HG03025 (cell line): ENCODE measurements around the gene MIGA2.
"Not testable (repeated sequence)": the region's sequence is repeated elsewhere in the genome, so short reads cannot be mapped to it uniquely, and the experiment has no call there.

Source experiments
- ATAC-seq: cut with Tn5 transposase; IDR thresholded peaks from one replicate; pipeline ENCODE4 v1.9.1; 2021; ENCODE audit warnings: mild to moderate bottlenecking, moderate library complexity; ENCODE audit not compliant: unreplicated experiment, low FRiP score

The MIGA2 gene, protein sequence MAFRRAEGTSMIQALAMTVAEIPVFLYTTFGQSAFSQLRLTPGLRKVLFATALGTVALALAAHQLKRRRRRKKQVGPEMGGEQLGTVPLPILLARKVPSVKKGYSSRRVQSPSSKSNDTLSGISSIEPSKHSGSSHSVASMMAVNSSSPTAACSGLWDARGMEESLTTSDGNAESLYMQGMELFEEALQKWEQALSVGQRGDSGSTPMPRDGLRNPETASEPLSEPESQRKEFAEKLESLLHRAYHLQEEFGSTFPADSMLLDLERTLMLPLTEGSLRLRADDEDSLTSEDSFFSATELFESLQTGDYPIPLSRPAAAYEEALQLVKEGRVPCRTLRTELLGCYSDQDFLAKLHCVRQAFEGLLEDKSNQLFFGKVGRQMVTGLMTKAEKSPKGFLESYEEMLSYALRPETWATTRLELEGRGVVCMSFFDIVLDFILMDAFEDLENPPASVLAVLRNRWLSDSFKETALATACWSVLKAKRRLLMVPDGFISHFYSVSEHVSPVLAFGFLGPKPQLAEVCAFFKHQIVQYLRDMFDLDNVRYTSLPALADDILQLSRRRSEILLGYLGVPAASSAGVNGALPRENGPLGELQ

DNA sequence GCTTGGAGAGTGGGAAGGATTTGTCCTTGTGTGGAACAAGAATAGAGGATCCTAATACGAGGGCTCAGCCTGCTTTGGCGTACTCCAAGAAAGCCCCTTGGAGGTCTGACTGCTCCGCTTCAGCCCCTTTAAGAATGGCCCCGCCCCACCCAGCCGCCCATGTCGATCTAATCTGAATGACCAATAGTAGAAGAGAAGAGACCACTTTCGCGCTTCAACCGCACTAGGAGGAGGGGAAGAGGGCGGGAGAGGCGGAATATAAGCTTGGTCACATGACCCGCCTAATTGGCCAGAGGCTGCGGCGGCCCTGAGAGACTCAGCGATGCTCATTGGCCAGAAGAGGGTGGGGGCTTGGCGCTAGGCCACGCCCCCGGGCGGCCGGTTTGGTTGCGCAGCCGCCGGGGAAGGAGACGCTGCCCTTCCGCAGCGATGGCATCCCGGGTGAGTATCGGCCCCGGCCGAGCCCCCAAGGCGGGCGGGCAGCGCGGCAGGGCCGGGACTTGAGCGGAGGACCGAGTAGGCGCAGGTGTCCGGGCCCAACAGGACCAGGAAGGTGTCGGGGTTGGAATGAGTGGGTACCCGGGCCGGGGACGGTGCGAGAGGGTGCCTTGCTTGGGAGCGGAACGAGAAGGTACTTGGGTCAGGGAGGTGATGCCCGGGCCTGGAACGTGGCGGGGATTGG is at the start of gene MIGA2:
Gene MIGA2, plus strand, starts transcription at position 386 of the 682 bp plus-strand sequence. CDS start 3,969 bp downstream, outside the sequence.
- ATAC-seq: peak; percentile 90

DNA sequence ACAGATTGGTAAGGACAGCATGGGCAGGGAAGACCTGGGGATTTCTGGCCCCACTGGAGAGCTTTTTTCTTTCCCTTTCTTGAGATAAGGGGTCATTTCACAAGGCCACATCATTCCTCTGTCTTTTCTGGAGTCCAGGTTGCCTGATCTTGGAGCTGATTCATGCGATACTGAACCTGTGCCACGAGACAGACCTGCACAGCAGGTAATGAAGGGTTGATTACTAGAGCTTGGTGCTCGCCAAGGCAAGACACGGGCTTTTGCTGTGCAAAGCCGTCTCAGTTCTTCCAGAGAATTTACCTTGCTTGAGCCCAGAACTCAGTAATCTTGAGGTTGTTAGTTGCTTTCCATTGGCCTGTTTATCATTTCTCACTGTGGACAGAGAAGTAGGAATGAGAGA is 49.8 kb upstream of the MIGA2 start:
- no peak for ATAC-seq

DNA sequence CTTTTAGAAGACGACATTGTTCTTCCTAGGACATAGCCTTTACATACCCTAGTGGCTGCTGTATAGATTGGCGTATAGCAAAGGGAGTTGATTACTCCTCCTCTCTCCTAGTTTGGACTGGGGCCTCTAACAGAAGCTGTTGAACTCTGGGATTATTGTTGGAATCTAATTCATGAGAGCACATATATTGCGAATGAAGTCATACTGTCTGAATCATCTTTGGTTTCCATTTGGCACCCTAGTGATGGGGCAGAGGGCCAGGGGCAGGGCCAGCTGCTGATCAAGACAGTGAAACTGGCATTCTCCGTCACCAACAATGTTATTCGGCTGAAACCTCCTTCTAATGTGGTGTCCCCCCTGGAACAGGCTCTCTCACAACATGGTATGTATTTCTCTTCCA is 48.6 kb upstream of the MIGA2 start:
- ATAC-seq: no peak

DNA sequence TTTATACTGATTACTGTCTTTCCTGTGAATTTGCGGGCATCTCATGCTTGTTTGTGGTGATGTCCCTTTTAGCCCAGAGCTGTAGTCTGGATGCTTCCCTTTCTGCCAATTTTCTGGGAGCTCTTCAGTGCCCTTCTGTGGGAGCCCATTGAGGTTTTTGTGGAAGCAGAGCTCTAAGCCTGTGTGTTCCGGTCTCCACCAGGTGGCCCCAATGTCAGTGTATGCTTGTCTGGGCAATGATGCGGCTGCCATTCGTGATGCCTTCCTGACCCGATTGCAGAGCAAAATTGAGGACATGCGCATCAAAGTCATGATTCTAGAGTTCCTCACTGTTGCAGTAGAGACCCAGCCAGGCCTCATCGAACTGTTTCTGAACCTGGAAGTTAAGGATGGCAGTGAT is 43.4 kb upstream of the MIGA2 start:
- no peak for ATAC-seq

DNA sequence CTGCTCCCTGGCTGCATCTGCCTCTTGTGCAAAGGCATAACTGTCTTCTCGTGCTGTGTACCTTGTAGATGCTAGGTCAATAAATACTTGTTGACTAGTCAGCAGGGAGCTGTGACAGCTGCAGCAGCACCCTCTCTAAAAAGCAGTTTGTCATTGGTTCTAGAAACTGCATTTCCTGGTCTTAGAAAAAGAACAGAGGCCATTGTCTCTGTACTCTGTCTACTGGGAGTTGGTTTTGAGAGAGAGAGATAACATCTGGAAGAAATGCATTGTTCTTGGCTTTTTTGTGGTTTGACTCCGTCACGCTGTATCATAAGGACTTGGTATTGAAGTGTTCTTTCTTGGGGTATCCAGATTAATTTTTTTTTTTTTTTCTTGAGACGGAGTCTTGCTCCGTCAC is 40.6 kb upstream of the MIGA2 start:
- no peak for ATAC-seq

DNA sequence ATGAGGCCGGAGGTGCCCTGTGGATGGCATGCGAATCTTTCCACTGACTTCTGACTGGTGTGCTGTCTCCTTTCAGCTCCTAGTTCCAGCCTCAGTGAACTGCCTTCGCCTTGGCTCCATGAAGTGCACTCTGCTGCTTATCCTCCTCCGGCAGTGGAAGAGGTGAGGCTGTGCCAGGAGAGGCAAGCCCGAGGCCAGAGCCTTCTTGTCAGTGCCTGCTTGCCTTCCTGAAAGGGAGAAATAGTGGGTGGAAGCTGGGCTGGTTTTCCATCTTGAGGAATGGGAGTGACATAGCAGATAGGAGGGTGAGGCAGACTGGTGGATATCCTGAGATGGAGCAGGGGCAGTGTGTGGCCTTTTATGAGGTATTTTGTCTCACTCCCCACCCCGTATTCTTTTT is 38.0 kb upstream of the MIGA2 start:
- no peak for ATAC-seq

DNA sequence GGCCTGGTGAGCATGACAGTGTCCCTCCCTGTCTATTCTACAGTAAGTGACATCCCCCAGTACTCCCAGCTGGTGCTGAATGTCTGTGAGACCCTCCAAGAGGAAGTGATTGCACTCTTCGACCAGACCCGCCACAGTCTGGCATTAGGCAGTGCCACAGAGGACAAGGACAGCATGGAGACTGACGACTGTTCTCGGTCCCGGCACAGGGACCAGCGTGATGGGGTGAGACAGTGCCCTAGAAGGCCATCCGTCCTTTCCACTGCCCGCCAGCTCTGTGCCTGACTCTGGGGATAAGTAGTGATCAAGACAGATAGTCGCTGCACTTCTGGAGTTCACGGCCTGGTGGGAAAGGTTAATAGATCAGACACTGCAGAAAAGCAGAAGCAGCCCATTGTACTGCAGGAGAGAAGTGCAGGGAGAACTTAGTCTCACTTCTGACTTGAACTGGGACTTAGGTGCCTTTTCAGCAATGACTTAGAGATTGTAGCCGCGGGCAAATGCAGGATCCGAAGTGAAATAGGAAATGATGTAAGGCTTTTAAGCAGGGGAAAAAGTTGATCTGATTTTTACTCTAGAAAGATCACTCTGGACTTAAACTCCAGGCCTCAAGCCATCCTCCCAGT is 36.7 kb upstream of the MIGA2 start:
- no peak for ATAC-seq

DNA sequence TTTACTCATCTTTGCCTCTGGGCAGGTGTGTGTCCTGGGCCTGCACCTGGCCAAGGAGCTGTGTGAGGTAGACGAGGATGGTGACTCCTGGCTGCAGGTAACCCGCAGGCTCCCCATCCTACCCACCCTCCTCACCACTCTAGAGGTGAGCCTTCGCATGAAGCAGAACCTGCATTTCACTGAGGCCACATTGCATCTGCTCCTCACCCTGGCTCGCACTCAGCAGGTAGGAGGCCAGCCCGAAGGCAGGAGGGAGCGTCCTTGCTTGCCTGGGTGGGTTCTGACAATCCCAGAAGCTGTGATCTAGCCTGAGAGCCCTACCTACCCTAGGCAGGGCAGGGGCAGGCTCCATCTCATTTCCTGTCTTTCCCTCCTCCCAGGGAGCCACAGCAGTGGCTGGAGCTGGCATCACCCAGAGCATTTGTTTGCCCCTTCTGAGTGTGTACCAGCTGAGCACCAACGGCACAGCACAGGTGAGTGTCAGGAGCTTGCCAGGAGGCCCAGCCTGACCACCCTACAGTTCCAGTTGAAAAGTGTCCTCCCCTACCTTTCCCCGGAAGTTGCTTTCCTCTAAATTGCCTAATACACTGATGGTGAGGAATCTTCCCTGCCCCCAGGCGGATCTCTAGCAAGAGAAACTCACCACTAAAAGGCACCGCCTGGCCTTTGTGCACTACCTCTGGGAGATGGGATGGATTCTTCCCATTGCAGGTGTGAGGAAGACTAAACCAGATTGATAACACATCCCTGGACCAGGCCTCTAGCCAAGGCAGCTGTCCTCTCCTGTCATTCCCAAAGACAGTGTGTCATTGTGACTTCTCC is 34.7 kb upstream of the MIGA2 start:
- ATAC-seq: no peak

DNA sequence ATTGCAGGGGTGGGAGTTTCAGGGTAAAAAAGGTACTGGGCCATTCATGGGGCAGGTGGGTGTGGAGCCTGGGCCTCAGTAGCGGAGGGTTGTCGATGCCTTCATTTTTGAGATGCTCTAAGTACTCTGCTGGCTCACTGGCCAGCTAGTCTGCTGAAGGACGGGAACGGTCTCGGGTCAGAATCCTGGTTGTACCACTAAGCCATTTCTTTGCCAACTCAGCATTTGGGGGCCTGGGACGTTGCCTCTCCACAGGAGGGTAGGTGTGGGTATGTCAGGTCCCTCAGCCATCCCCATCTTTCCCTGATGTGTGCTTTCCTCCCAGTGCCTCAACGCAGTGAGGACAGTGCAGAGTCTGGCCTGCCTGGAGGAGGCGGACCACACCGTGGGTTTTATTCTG is 33.4 kb upstream of the MIGA2 start:
- no peak for ATAC-seq

DNA sequence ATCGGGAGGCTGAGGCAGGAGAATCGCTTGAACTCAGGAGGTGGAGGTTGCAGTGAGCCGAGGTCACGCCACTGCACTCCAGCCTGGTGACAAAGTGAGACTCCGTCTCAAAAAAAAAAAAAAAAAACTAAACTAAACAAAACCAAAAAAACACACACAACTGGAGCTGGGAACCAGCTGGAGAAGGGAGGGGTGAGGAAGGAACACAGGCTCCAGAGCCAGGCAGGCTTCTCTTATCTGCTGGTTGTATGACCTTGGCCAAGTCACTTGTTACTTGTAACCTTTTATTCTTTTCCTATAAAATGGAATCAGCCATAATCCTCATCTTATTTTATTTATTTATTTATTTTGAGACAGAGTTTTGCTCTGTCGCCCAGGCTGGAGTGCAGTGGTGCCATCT is 32.3 kb upstream of the MIGA2 start:
- not testable (repeated sequence) for ATAC-seq

DNA sequence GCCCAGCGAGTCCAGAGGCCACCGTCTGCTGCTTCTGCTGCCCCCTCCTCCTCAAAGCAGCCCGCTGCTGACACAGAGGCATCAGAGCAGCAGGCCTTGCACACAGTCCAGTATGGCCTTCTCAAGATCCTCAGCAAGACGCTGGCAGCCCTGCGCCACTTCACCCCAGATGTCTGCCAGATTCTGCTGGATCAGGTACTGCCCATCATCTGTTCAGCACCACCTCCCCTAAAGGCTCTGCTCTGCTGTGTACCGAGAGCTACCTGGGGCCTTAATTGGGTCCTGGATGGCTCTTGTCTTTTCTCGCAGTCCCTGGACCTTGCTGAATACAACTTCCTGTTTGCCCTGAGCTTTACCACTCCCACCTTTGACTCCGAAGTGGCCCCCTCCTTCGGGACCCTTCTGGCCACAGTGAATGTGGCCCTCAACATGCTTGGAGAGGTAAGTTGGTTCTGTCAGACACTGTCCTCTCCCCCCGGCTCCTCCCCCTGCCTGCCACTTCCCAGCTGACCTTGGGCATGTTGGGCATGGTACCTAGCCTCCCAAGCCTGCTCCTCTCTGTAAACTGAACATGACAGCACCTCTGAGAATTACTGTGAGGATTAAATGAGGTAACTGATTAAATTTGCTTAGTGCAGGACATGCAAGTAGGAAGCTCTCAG is 31.0 kb upstream of the MIGA2 start:
- no peak for ATAC-seq

DNA sequence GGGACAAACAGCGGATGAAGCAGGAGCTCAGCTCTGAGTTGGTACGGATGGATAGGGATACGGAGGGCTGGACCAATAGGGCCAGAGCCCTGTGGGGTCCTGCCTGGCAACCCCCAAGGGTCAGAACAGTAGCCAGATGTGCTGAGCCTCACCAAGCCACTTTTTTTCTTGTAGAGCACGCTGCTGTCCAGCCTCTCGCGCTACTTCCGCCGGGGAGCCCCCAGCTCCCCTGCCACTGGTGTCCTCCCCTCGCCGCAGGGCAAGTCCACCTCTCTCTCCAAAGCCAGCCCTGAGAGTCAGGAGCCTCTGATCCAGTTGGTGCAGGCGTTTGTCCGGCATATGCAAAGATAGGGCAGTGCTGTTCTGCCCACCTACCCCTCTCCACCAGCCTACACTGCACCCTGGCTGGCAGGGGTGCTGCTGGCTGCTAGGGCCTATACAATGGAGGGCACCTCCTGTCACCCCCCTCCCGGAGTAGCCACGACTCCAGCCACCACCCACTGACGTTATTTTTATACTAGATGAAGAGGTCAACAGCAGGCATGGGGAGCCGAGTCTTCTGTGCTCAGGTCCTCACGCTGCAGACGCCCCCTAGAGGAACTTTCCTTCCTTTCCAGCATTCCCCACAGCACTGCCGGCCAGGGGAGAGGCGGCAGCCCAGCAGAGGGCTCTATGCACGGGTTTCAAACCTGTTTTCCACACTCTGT is 29.9 kb upstream of the MIGA2 start:
- ATAC-seq: no peak

DNA sequence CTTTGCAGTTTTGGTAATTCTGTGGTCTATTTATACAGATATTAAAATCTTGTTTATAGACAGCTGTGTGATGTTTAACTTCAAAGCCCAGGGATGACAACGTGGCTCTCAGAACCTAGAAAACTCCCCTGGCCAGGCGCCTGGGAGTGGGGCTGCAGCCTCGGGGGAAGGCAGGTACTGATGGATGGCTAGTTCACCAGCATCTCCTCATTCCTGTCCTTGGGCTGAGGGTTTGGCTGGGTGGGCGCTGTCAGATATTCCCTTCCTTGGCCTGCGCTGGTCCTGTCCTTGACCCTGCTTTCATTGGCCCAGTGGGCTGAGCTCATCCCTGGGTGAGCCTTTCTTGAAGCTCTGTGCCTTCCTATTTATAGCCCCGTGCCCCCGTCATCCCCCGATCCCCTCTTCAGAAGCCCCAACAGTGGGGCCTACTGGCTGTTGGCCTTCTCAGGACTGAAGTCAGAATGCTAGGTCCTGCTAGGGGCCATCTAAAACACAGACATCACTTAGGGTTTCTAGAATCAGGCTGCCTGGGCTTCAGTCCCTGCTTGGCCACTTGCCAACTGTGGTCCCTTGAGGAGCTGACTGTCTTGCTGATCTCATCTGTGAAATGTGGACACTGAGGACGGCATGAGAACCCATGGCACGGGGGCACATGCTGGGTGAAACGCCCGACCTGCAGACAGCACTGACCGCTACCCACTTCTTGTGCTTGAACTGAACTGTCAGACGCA is 29.2 kb upstream of the MIGA2 start:
- ATAC-seq: no peak

DNA sequence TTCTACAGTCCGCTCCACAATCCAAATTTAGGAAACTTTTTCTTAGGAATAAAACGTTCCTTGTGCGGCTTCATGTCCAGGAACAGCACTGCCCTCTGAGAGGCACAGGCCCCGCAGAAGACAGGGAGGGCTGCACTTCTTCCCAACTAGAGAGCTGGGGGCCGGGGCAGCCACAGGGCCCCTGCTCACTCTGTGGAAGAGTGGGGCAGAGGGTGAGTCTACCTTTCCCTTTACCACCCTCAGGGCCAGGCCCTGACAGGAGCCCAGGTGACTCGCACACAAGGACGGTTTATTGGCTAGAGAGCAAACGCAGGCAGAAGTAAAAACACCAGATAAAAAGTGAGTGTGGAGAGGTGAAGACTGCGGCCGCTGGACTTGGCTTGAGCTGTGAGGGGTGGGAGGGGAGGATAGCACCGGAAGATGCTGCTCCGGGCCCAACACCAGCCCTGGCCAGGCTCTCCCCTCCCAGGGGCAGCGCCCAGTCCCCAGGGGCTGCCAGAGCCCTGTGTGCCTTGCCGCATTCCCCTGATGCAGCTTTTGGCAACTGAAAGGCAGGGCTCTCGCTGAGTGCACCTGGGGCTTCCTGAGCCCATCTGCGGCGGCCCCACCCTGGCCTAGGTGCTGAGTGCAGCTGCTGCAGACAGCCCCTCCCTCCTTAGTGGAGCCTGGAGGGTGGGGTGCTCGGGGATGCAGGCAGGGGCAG is 28.5 kb upstream of the MIGA2 start:
- ATAC-seq: no peak

DNA sequence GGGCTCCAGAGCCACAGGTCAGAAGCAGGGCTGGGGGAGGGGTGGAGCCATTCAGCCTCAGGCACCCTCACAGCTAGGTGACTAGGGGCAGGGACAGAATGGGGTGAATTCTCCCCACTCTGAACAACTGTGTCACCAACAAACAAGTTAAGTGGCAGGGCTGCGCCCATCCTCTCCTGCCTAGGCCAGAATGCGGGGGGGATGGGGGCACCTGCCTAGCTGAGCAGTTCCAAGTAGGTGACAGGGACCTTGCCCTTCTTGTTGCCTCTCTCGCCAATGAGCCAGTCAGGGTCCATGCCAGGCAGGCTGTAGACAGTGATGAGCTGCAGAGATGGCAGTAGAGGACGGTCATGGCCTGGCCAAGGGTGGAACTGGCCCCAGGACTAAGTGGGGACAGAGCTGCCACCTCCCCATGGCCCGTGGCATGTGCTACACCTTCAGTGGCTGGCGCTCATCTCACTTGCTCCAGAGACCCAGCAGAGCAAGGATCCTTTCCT is 27.9 kb upstream of the MIGA2 start:
- ATAC-seq: no peak

DNA sequence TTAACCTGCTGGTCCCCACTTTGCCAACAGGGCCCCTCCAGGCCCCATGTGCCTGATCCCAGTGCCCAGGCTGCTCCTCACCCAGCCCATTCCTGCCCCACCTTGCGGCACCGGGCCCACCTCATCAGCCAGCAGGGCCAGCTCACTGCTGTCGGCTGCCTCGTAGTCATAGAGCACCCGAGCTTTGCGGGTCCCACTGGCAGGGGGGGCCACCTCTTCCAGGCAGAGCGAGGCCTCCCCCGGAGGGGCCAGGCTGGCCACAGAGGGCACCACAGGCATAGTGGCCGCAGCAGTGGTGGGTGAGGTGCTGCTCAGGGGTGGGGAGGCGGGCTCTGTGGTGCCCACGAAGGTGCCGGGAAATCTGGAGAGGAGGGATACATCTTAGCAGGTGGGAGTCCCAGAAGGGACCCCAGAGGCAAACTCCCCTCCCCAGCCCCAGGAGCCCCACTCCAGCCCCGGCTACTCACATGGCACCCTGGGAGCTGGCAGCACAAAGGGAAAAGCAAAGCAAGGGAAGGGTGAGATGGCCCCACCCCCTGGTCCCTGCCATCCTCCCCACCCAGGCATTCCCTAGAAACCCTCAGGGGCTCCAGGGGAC is 27.3 kb upstream of the MIGA2 start:
- no peak for ATAC-seq

DNA sequence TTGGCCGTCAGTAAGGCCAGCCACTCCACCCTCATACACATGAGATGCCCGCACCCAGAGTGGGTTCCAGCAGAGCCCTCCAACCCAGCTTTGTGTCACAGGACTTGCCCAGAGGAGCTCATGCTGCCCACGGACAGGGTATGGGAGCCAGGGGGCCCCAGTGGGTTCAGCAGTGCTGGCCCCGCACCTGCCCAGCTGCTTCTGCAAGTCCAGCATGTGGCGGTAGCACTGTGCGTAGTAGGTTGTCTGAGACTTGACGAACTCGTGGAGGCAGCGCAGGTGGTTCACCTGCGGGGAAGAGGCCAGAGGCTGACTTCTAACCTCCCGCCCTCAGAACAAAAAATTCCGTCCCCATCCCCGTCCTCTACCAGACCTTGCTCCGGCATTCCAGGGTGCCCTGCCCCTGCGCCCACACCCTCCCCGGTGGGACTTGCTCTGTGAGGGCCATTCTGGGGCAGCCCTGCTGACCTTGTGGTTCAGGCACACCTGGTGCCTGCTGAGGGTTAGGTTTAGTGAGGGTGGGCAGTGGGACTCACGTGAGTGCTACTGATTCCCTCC is 26.8 kb upstream of the MIGA2 start:
- no peak for ATAC-seq
